DOHH2 (cell line): Measurements from ENCODE around the gene NDE1.

ENCODE experiments used
- EZH2phosphoT487 ChIP-seq: fragments of 200-600 bp; sonication (generic); IDR thresholded peaks from 2 replicates; pipeline ENCODE4 v1.6.1; 2017; ENCODE audit warnings: borderline replicate concordance, mild to moderate bottlenecking, antibody characterized with exemption, low read length, moderate library complexity, mixed read lengths
- TF ChIP-seq, protein P1 (sequence below): fragments of 200-600 bp; sonication (generic); IDR thresholded peaks from one replicate; pipeline ENCODE4 v1.5.1; 2014; ENCODE audit warnings: antibody characterized with exemption, mild to moderate bottlenecking, low read depth, low read length; ENCODE audit not compliant: poor library complexity, severe bottlenecking

DNA sequence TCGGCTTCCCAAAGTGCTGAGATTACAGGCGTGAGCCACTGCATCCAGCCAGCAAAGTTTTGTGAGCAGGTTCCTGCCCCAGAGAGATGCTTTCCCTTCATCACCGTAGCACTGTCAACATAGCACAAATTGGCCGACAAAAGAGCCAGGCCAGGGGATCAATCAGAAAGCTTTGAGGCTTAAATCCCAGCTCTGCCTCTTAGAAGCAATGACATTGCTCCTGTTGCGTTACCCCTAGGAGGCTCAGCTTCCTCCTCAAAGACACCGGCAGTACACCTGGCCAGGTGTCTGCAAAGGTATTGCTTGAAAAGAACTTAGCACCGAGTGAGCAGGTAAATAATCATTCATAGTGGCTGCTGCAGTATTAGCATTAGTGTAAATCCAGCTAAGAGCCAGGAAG, 86.5 kb downstream of the NDE1 start:
- TF ChIP-seq, protein P1, sequence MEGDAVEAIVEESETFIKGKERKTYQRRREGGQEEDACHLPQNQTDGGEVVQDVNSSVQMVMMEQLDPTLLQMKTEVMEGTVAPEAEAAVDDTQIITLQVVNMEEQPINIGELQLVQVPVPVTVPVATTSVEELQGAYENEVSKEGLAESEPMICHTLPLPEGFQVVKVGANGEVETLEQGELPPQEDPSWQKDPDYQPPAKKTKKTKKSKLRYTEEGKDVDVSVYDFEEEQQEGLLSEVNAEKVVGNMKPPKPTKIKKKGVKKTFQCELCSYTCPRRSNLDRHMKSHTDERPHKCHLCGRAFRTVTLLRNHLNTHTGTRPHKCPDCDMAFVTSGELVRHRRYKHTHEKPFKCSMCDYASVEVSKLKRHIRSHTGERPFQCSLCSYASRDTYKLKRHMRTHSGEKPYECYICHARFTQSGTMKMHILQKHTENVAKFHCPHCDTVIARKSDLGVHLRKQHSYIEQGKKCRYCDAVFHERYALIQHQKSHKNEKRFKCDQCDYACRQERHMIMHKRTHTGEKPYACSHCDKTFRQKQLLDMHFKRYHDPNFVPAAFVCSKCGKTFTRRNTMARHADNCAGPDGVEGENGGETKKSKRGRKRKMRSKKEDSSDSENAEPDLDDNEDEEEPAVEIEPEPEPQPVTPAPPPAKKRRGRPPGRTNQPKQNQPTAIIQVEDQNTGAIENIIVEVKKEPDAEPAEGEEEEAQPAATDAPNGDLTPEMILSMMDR = no peak
- TF ChIP-seq EZH2phosphoT487 = no peak
